Osteoblast (primary cell): ENCODE results near the gene NOC2L. TPM values are rescaled to one million over a fixed set of nuclear protein-coding genes. Genes with fewer than 3 reads are reported as not detected.

ENCODE experiments used
- DNase-seq: peaks from one replicate; pipeline ENCODE4 v3.0.0; 2011; ENCODE audit warnings: low spot score, mixed read lengths; ENCODE audit not compliant: insufficient read length; ENCODE audit errors: missing footprints
- H2AFZ ChIP-seq: 2 replicates; pipeline ENCODE4 v1.6.0; 2011; ENCODE audit warnings: mild to moderate bottlenecking, low read length
- H3K27ac ChIP-seq: 2 replicates; pipeline ENCODE4 v1.5.1; 2011; ENCODE audit warnings: mild to moderate bottlenecking, low read depth, low read length, moderate library complexity
- H3K27me3 ChIP-seq: 2 replicates; pipeline ENCODE4 v1.6.0; 2012; ENCODE audit warnings: mild to moderate bottlenecking, control low read depth, inconsistent platforms, low read length, moderate library complexity; ENCODE audit not compliant: insufficient read depth
- H3K36me3 ChIP-seq: 2 replicates; pipeline ENCODE4 v1.5.1; 2011; ENCODE audit warnings: mild to moderate bottlenecking, low read length, control low read depth, moderate library complexity; ENCODE audit not compliant: insufficient read depth
- H3K4me1 ChIP-seq: 2 replicates; pipeline ENCODE4 v1.5.1; 2011; ENCODE audit warnings: mild to moderate bottlenecking, low read length, control low read depth, moderate library complexity; ENCODE audit not compliant: insufficient read depth
- H3K4me2 ChIP-seq: 2 replicates; pipeline ENCODE4 v1.6.0; 2011; ENCODE audit warnings: mild to moderate bottlenecking, low read length; ENCODE audit not compliant: insufficient read depth
- H3K4me3 ChIP-seq: fragments of 200-600 bp; sonication (generic); 3 replicates; pipeline ENCODE4 v1.5.1; 2012; ENCODE audit warnings: mild to moderate bottlenecking, low read length, inconsistent platforms; ENCODE audit not compliant: insufficient read depth
- H3K79me2 ChIP-seq: 2 replicates; pipeline ENCODE4 v1.6.0; 2012; ENCODE audit warnings: mild to moderate bottlenecking, low read length, control low read depth, inconsistent platforms; ENCODE audit not compliant: insufficient read depth
- H3K9me3 ChIP-seq: 2 replicates; pipeline ENCODE4 v1.5.1; 2011; ENCODE audit warnings: low read depth, low read length, control low read depth
- H4K20me1 ChIP-seq: 2 replicates; pipeline ENCODE4 v1.6.0; 2012; ENCODE audit warnings: mild to moderate bottlenecking, low read length, control low read depth; ENCODE audit not compliant: insufficient read depth
- total RNA-seq: library from RNA; depleted of rRNA; stranded (reverse); fragments of >200 nt; gene quantifications from 2 replicates; pipeline ENCODE4 v1.2.3, GENCODE V29; 2012
- TF ChIP-seq, protein P1 (sequence below): IDR thresholded peaks from 2 replicates; pipeline ENCODE4 v1.5.1; 2011; ENCODE audit warnings: mild to moderate bottlenecking, low read depth, low read length, moderate library complexity; ENCODE audit errors: extremely low read depth

The NOC2L gene
- total RNA-seq, 1 donor: 47.8 TPM

DNA sequence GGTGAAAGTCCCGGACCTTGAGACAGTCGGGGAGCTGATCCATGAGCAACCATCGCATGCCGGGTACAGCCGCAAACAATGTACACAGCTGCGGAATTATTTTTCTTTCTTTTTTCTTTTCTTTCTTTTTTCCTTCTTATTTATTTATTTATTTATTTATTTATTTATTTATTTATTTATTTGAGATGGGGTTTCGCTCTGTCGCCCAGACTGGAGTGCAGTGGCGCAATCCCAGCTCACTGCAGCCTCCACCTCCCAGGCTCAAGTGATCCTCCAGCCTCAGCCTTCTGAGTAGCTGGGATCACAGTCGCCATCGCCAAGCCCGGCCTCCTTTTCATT is 25.4 kb upstream of the NOC2L start:
- DNase-seq: no peak
- H3K79me2 ChIP-seq: no peaks in the 10 kb centered on the region
- H2AFZ ChIP-seq: no peak overlapping the region
- no peaks in the 10 kb centered on the region for H3K9me3 ChIP-seq
- TF ChIP-seq, protein P1, sequence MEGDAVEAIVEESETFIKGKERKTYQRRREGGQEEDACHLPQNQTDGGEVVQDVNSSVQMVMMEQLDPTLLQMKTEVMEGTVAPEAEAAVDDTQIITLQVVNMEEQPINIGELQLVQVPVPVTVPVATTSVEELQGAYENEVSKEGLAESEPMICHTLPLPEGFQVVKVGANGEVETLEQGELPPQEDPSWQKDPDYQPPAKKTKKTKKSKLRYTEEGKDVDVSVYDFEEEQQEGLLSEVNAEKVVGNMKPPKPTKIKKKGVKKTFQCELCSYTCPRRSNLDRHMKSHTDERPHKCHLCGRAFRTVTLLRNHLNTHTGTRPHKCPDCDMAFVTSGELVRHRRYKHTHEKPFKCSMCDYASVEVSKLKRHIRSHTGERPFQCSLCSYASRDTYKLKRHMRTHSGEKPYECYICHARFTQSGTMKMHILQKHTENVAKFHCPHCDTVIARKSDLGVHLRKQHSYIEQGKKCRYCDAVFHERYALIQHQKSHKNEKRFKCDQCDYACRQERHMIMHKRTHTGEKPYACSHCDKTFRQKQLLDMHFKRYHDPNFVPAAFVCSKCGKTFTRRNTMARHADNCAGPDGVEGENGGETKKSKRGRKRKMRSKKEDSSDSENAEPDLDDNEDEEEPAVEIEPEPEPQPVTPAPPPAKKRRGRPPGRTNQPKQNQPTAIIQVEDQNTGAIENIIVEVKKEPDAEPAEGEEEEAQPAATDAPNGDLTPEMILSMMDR: no peak
- no peaks in the 10 kb centered on the region for H3K4me1 ChIP-seq
- peaks cover 5% of the 10 kb centered on the region for H3K27me3 ChIP-seq
- peak overlapping the region; percentile 64 for H3K4me2 ChIP-seq
- no peaks in the 10 kb centered on the region for H3K36me3 ChIP-seq
- no peaks in the 10 kb centered on the region for H4K20me1 ChIP-seq
- peak overlapping the region; percentile 54 for H3K4me3 ChIP-seq
- H3K27ac ChIP-seq: no peak overlapping the region

DNA sequence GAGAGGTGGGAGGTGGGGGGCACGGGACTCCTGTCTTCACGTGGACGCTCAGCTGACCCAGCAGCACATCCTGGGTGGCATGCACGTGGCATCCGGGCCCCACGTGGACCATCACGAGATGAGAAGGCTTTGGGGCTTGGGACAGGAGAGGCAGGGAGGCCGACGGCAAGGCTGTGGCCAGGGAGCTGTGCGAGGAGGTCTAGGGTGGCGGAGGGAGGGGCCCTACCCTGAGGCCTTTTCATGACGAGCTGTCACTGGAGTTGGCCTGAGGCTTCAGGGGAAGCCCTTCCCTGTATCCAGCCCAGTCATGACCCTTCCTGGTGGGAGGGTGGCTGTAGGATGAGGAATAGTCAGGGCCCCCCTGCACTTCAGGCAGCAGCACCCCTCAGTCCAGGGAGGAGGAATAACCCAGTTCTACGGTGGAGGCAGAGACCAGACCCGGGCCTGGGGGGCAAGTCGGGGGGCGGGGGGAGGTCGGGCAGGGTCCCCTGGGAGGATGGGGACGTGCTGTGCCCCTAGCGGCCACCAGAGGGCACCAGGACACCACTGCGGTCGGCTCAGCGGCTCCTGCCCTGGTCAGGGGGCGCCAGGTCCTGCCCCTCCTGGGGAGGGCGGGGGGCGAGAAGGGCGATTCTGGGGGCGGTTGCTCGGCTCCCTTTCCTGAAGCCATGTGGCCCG is 24.9 kb upstream of the NOC2L start:
- H3K36me3 ChIP-seq: no peaks in the 10 kb centered on the region
- no peaks in the 10 kb centered on the region for H4K20me1 ChIP-seq
- H3K27me3 ChIP-seq: peaks cover 3% of the 10 kb centered on the region
- no peaks in the 10 kb centered on the region for H3K9me3 ChIP-seq
- peak overlapping the region; percentile 54 for H3K4me3 ChIP-seq
- peak overlapping the region; percentile 64 for H3K4me2 ChIP-seq
- no peaks in the 10 kb centered on the region for H3K79me2 ChIP-seq
- H2AFZ ChIP-seq: no peak overlapping the region
- DNase-seq: peak; percentile 97
- no peaks in the 10 kb centered on the region for H3K4me1 ChIP-seq
- H3K27ac ChIP-seq: no peak overlapping the region
- TF ChIP-seq, protein P1: peak; percentile 46

DNA sequence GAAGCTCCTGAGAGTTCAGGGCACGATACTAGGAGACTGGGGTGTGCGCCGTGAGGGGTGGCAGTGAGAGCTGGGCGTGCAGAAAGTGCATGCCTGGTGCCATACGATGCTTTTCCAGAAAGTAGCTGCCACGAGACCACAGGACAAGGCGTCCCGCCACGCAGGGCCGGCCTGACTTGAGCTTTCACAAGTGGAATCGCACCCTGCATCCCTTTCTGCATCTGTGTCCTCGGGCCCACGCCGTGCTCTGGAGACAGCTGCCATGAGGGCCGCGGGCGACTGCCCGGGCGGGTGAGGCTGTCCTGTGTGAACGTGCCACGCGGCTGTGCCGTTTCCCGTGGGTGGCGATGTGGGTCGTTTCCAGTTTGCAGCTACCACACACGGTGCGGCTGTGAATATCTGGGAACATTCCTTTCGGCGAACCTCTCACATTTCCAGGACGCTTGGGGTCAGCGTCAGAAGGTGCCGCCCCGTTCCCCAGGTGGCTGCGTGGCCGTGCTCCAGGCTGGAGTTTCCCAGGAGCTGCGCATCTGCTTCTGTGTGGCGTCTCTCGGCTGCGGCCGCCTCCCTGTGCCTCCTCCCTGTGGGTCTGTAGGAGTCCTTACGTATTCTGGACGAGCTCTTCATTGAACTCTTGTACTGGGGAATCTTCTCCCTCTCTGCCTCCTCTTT is 23.8 kb upstream of the NOC2L start:
- no peaks in the 10 kb centered on the region for H3K79me2 ChIP-seq
- H3K4me1 ChIP-seq: no peaks in the 10 kb centered on the region

DNA sequence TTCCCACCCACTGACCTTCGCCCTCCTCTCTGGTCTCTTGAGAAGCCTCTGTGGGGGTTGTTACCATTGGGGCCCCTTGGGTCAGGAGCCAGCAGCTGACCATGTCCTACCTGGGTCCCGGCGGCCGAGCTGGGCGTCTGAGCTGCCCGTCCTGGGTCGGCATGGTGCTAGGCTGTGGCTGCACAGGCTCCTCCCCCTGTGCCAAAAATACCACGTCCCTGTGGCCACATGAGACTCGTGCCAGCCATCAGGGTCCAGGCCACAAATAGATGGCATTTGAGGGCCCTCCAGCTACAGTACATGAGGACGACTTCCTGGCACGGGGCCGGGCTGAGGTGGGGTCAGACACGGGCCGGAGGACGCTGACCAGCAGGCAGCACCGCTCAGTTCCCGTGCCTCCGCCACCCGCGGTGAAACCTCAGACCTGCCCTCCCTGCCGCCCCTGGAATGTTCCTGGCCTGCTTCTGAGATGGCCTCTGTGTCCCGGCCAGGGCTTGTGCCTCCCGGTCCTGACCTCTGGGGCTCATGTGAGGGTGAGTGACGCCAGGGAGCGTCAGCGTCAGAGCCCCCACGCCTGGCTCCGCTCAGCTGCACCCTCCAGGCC is 23.0 kb upstream of the NOC2L start, which contains the start of gene PERM1:
TSS of gene PERM1 (minus strand) at position 139 of the 604 bp plus-strand sequence. CDS start 1,064 bp downstream, outside the sequence.
- Histone ChIP-seq H3K4me2 (no peak within 1 kb of the TSS), H3K4me1 (no peaks in the 10 kb centered on the region), H3K4me3 (no peak within 1 kb of the TSS), H4K20me1 (no peaks in the 10 kb centered on the region), H3K79me2 (no peaks in the 10 kb centered on the region), H3K9me3 (no peaks in the 10 kb centered on the region), H3K27ac (no peak within 1 kb of the TSS), H2AFZ (no peak within 1 kb of the TSS), H3K27me3 (peaks cover 3% of the 10 kb centered on the region), H3K36me3 (no peaks in the 10 kb centered on the region)
- peak; percentile 80 for DNase-seq
- TF ChIP-seq, protein P1: no peak

More for the DNA sequence above, 23.8 kb upstream of the NOC2L start:
- no peak overlapping the region for H3K4me2 ChIP-seq
- no peak overlapping the region for H2AFZ ChIP-seq
- DNase-seq: peak; percentile 86
- no peaks in the 10 kb centered on the region for H3K9me3 ChIP-seq
- no peaks in the 10 kb centered on the region for H4K20me1 ChIP-seq
- no peaks in the 10 kb centered on the region for H3K36me3 ChIP-seq
- peaks cover 3% of the 10 kb centered on the region for H3K27me3 ChIP-seq
- no peak overlapping the region for H3K27ac ChIP-seq
- TF ChIP-seq, protein P1: no peak
- no peak overlapping the region for H3K4me3 ChIP-seq
